Measurements from ENCODE around the gene PNMA3. TPM values are rescaled to one million over a fixed set of nuclear protein-coding genes. Genes with fewer than 3 reads are reported as not detected.
A peak's percentile ranks its signal among the peaks of the same experiment; 100 is the strongest.
"Not testable (repeated sequence)": the region's sequence is repeated elsewhere in the genome, so short reads cannot be mapped to it uniquely, and the experiment has no call there.

Gene PNMA3
- total RNA-seq, result not detected

- no peak for DNase-seq (ENCODE audit: low spot score in 2 of 2)
- Histone ChIP-seq H3K4me1 (no peaks in the 10 kb centered on the region), H3K36me3 (no peaks in the 10 kb centered on the region), H3K9me3 (no peaks in the 10 kb centered on the region), H3K27ac (no peak within 1 kb of the TSS), H3K27me3 (no peaks in the 10 kb centered on the region), H3K4me3 (peak within 1 kb of the TSS; percentile 1 to 54)
- intact Hi-C loops (cut with DNase I), result no loop called here
- no peak for TF ChIP-seq CTCF (IDR thresholded peaks at IDR 0.05)
Measured at GRCh38 chrX:153055871-153056749, at the start of gene PNMA3. TSS of gene PNMA3 (plus strand) at chrX:153056470. CDS start at chrX:153057056, 586 bp downstream.

GRCh38 chrX:153017174-153017573 lies 39.1 kb upstream of the PNMA3 start:
- H3K27me3 ChIP-seq; intact Hi-C loops (cut with DNase I); DNase-seq (ENCODE audit: low spot score in 2 of 2); H3K4me3 ChIP-seq; H3K9me3 ChIP-seq; H3K4me1 ChIP-seq; H3K27ac ChIP-seq; H3K36me3 ChIP-seq: not testable (repeated sequence)

GRCh38 chrX:153019166-153019565 lies 37.1 kb upstream of the PNMA3 start:
- DNase-seq (ENCODE audit: low spot score in 2 of 2), result no peak
- Histone ChIP-seq H3K27me3 (no peaks in the 10 kb centered on the region), H3K4me1 (no peaks in the 10 kb centered on the region), H3K36me3 (no peaks in the 10 kb centered on the region), H3K4me3 (no peak overlapping the region), H3K9me3 (no peaks in the 10 kb centered on the region), H3K27ac (no peak overlapping the region)
- intact Hi-C loops (cut with DNase I), result no loop called here
- no peak for TF ChIP-seq CTCF (IDR thresholded peaks at IDR 0.05)

GRCh38 chrX:153026501-153026900 lies 29.8 kb upstream of the PNMA3 start:
- H3K4me1 ChIP-seq; H3K4me3 ChIP-seq; H3K27me3 ChIP-seq; intact Hi-C loops (cut with DNase I); H3K36me3 ChIP-seq; H3K27ac ChIP-seq; DNase-seq (ENCODE audit: low spot score in 2 of 2); H3K9me3 ChIP-seq: not testable (repeated sequence)

- H3K36me3 ChIP-seq; intact Hi-C loops (cut with DNase I); H3K9me3 ChIP-seq; DNase-seq (ENCODE audit: low spot score in 2 of 2); H3K4me3 ChIP-seq; H3K4me1 ChIP-seq; H3K27ac ChIP-seq; H3K27me3 ChIP-seq: not testable (repeated sequence)
Measured at GRCh38 chrX:153028487-153028886, 27.8 kb upstream of the PNMA3 start.

GRCh38 chrX:153029162-153029561 lies 27.1 kb upstream of the PNMA3 start:
- intact Hi-C loops (cut with DNase I), result no loop called here
- H3K27ac ChIP-seq, result no peak overlapping the region
- H3K4me1 ChIP-seq, result no peaks in the 10 kb centered on the region
- H3K36me3 ChIP-seq, result no peaks in the 10 kb centered on the region
- H3K4me3 ChIP-seq, result no peak overlapping the region
- H3K27me3 ChIP-seq, result no peaks in the 10 kb centered on the region
- no peak for TF ChIP-seq CTCF (IDR thresholded peaks at IDR 0.05)
- no peaks in the 10 kb centered on the region for H3K9me3 ChIP-seq
- no peak for DNase-seq (ENCODE audit: low spot score in 2 of 2)

- intact Hi-C loops (cut with DNase I), result loop anchor here (5.0 to 10.0 kb wide), 3 partner anchors 415 to 635 kb away; partner anchors contain the start of gene TREX2
Measured at GRCh38 chrX:153029875-153030274, 26.4 kb upstream of the PNMA3 start.

More at GRCh38 chrX:153029875-153030274, 26.4 kb upstream of the PNMA3 start:
- Histone ChIP-seq H3K9me3 (no peaks in the 10 kb centered on the region), H3K4me1 (no peaks in the 10 kb centered on the region), H3K27me3 (no peaks in the 10 kb centered on the region), H3K27ac (no peak overlapping the region), H3K36me3 (no peaks in the 10 kb centered on the region), H3K4me3 (no peak overlapping the region)
- no peak for TF ChIP-seq CTCF (IDR thresholded peaks at IDR 0.05)
- DNase-seq (ENCODE audit: low spot score in 2 of 2), result no peak
